HFF-Myc (cell line): ENCODE data around the gene WDFY2.

Experiments used
- DNase-seq: peaks from one replicate; pipeline ENCODE4 v3.0.0-alpha.2; 2011; ENCODE audit warnings: low read depth; ENCODE audit errors: extremely low read depth
- H3K4me3 ChIP-seq: replicated peaks from 2 replicates; pipeline ENCODE4 v1.5.1; 2011; ENCODE audit warnings: low read depth, mild to moderate bottlenecking, control low read depth, low read length
- TF ChIP-seq, protein P1 (sequence below): IDR thresholded peaks from 2 replicates; pipeline ENCODE4 v1.5.1; 2012; ENCODE audit warnings: mild to moderate bottlenecking, low read depth, low read length, control low read depth; ENCODE audit errors: missing control alignments

Gene WDFY2

GRCh38 chr13:51770681-51771417 lies 186.6 kb downstream of the WDFY2 start:
- TF ChIP-seq, protein P1, sequence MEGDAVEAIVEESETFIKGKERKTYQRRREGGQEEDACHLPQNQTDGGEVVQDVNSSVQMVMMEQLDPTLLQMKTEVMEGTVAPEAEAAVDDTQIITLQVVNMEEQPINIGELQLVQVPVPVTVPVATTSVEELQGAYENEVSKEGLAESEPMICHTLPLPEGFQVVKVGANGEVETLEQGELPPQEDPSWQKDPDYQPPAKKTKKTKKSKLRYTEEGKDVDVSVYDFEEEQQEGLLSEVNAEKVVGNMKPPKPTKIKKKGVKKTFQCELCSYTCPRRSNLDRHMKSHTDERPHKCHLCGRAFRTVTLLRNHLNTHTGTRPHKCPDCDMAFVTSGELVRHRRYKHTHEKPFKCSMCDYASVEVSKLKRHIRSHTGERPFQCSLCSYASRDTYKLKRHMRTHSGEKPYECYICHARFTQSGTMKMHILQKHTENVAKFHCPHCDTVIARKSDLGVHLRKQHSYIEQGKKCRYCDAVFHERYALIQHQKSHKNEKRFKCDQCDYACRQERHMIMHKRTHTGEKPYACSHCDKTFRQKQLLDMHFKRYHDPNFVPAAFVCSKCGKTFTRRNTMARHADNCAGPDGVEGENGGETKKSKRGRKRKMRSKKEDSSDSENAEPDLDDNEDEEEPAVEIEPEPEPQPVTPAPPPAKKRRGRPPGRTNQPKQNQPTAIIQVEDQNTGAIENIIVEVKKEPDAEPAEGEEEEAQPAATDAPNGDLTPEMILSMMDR = no peak
- H3K4me3 ChIP-seq = no peak overlapping the region
- no peak for DNase-seq

DNA sequence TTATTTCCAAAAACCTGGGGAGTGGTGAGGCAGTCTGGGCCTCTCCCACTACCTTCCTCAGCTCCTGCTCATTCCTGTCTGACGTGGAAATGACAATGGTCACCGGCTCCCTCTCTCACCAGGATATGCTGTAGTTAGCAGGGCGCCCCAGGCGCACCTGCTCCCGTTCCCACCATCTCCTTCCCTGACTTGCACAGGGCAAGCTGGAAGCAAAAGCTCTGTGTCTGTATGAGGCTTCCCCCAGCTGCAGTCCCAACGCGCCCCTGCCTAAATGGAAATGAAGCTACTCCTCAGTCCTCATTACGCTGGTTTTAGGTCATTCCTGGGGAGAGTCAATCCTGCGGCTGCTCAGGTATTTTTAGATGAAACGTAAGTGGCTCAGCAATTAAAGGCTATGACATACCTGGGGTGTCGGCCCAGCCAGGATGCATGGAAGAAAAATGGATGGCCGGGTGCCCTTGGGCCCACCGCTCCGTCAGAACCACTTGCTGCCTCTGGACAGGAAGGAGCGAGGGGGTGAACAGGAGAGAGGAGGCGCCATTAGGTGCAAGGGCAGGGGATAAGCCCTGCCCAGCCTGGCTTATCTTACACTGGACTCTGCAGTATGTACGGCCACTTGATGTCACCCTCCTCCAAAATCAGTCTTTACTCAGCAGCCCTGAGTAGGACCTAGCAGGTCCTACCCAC lies 187.3 kb downstream of the WDFY2 start:
- TF ChIP-seq, protein P1 = no peak
- no peak for DNase-seq
- no peak overlapping the region for H3K4me3 ChIP-seq

DNA sequence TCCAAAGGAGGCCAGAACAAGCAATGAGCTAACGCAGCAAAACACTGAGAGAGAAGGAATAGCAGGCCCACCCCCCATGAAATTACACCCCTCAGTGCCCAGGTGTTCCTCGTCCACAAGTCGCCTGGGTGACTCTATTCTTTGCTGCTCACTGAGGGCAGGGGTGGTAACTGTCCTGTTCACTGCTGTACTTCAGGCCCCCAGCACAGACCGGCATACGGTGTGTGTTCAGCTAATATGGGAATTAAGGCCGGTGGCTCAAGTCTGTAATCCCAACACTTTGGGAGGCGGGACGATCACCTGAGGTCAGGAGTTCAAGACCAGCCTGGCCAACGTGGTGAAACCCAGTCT lies 187.8 kb downstream of the WDFY2 start:
- TF ChIP-seq, protein P1 = no peak
- no peak overlapping the region for H3K4me3 ChIP-seq
- no peak for DNase-seq

- TF ChIP-seq, protein P1 = no peak
- no peak overlapping the region for H3K4me3 ChIP-seq
- no peak for DNase-seq
Observed at GRCh38 chr13:51772781-51773180, 188.5 kb downstream of the WDFY2 start.

DNA sequence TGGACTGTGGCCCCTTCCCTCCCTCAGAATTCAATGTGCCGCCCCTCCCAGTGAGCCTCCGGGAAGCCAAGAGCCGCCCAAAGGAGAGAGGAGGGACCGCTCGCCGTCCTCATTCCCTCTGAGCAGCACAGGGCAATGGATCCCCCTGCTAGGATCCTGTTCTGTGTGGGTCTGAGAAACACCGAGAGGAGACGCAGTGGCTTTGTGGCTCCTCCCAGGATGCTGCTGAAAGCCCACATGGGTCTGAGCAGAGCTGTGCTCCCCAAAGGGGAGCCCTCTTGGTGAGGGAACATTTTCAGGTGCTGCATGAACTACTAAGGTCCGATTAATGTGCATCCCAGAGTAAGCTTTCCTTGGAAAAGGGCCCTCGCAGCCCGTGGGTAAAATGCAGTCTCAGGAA lies 189.3 kb downstream of the WDFY2 start:
- DNase-seq = no peak
- TF ChIP-seq, protein P1 = no peak
- no peak overlapping the region for H3K4me3 ChIP-seq

GRCh38 chr13:51776179-51776578 lies 191.9 kb downstream of the WDFY2 start:
- TF ChIP-seq, protein P1 = no peak
- no peak overlapping the region for H3K4me3 ChIP-seq
- no peak for DNase-seq
